Keratinocyte (primary cell): ENCODE measurements around the gene HDLBP. TPM values are rescaled to one million over a fixed set of nuclear protein-coding genes. Genes with fewer than 3 reads are reported as not detected.

Experiments
- DNase-seq: peaks from one replicate; pipeline ENCODE4 v3.0.0-alpha.2; 2011; ENCODE audit warnings: low read depth, missing footprints, low spot score
- FAIRE-seq: peaks from 2 replicates; lab custom pipeline; 2011; peaks lifted over from hg19 to GRCh38; lab: Jason Lieb, UNC
- H2AFZ ChIP-seq: 2 replicates; pipeline ENCODE4 v1.6.0; 2012; ENCODE audit warnings: low read length, control low read depth, inconsistent platforms; ENCODE audit not compliant: control insufficient read depth
- H3K27ac ChIP-seq: 2 replicates; pipeline ENCODE4 v1.5.1; 2011; ENCODE audit warnings: low read length; ENCODE audit not compliant: control insufficient read depth, insufficient read depth
- H3K27me3 ChIP-seq: 3 replicates; pipeline ENCODE4 v1.6.0; 2011; ENCODE audit warnings: low read length; ENCODE audit not compliant: control insufficient read depth, insufficient read depth; ENCODE audit errors: extremely low read depth
- H3K36me3 ChIP-seq, 2 experiments: 2 replicates in 1 of 2; 3 replicates in 1 of 2; pipeline ENCODE4 v1.5.1; 2011; ENCODE audit warnings: low read length in 2 of 2, mild to moderate bottlenecking in 1 of 2; ENCODE audit not compliant: control insufficient read depth in 2 of 2, insufficient read depth in 2 of 2; ENCODE audit errors: extremely low read depth in 1 of 2
- H3K4me1 ChIP-seq: 3 replicates; pipeline ENCODE4 v1.5.1; 2011; ENCODE audit warnings: low read length; ENCODE audit not compliant: control insufficient read depth, insufficient read depth; ENCODE audit errors: extremely low read depth
- H3K4me2 ChIP-seq: 3 replicates; pipeline ENCODE4 v1.6.0; 2011; ENCODE audit warnings: low read depth, low read length; ENCODE audit not compliant: control insufficient read depth, insufficient read depth; ENCODE audit errors: extremely low read depth
- H3K4me3 ChIP-seq, 3 experiments: fragments of 200-600 bp in 1 of 3; sonication (generic) in 1 of 3; 2 replicates in 2 of 3; 3 replicates in 1 of 3; pipeline ENCODE4 v1.5.1; 2011 to 2016; ENCODE audit warnings: low read length in 3 of 3, mild to moderate bottlenecking in 3 of 3, control low read depth in 2 of 3, inconsistent platforms in 1 of 3, low read depth in 1 of 3, mixed read lengths in 1 of 3, mixed run types in 1 of 3, moderate library complexity in 1 of 3; ENCODE audit not compliant: control insufficient read depth in 2 of 3, insufficient read depth in 2 of 3; ENCODE audit errors: extremely low read depth in 1 of 3
- H3K79me2 ChIP-seq: 2 replicates; pipeline ENCODE4 v1.6.0; 2012; ENCODE audit warnings: low read length; ENCODE audit not compliant: control insufficient read depth, insufficient read depth
- H3K9ac ChIP-seq: 3 replicates; pipeline ENCODE4 v1.6.0; 2011; ENCODE audit warnings: low read length; ENCODE audit not compliant: control insufficient read depth, insufficient read depth; ENCODE audit errors: extremely low read depth
- H3K9me1 ChIP-seq: 3 replicates; pipeline ENCODE4 v1.6.0; 2011; ENCODE audit warnings: low read length; ENCODE audit not compliant: control insufficient read depth, insufficient read depth; ENCODE audit errors: extremely low read depth
- H3K9me3 ChIP-seq: 2 replicates; pipeline ENCODE4 v1.5.1; 2012; ENCODE audit warnings: low read depth, low read length; ENCODE audit not compliant: control insufficient read depth
- H4K20me1 ChIP-seq: 3 replicates; pipeline ENCODE4 v1.6.0; 2011; ENCODE audit warnings: low read length; ENCODE audit not compliant: control insufficient read depth, insufficient read depth; ENCODE audit errors: extremely low read depth
- CTCF ChIP-seq, 3 experiments: IDR thresholded peaks in 1 of 3; conservative IDR thresholded peaks in 1 of 3; optimal IDR thresholded peaks in 1 of 3; 2 replicates in 2 of 3; 3 replicates in 1 of 3; pipeline versions ENCODE3 to v1.5.1; 2011; ENCODE audit warnings: low read length in 3 of 3, mild to moderate bottlenecking in 3 of 3, moderate library complexity in 2 of 3, control low read depth in 1 of 3, inconsistent platforms in 1 of 3; ENCODE audit not compliant: insufficient read depth in 2 of 3; ENCODE audit errors: extremely low read depth in 1 of 3
- EZH2 ChIP-seq: IDR thresholded peaks from one replicate; pipeline ENCODE4 v1.6.1; 2012; ENCODE audit warnings: inconsistent platforms, mild to moderate bottlenecking, low read length, moderate library complexity
- dilution Hi-C: fragments of 300-500 bp; cut with MboI; formaldehyde crosslinking; loops from one replicate; pipeline ENCODE4 v1.7.0; 2020; ENCODE audit warnings: low sequenced_read_pairs; ENCODE audit not compliant: extremely low pct_ligation_motif_present
- polyA plus RNA-seq, 5 experiments: library from polyadenylated mRNA; depleted of rRNA in 3 of 5; stranded (reverse) in 3 of 5; stranded (forward) in 1 of 5; unstranded in 1 of 5; fragments of >200 nt; gene quantifications; 1 replicate in 1 of 5; 2 replicates in 3 of 5; 3 replicates in 1 of 5; pipeline versions ENCODE4 v1.2.1 to v1.2.3, GENCODE V29; 2011 to 2012; ENCODE audit warnings: missing spikeins in 2 of 5, low read depth in 1 of 5, low replicate concordance in 1 of 5

HDLBP gene
- polyA plus RNA-seq, 1 donor (not counting 4 experiments of a cell fraction or from before 2014, with no cell fraction given), result 289 TPM

DNA sequence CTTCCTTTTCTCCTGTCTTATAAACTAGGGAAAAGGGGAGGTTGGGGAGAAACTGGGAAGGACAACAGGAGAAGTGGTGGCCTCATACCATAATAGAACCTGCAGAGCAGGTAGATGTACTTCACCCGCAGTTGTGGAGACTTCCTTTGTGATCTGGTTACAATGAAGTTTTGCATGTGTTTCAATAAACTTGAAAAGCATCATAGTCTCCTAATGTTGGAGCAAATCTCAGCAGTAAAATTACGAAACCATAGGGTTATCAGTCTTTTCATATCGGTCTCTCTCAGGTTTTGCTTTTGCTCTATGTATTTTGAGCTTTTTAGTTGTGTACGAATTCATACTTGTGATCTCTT is 96.5 kb downstream of the HDLBP start:
- Histone ChIP-seq H3K9ac (no peak overlapping the region), H3K27me3 (peaks cover 26% of the 10 kb centered on the region), H3K4me1 (peaks cover 4% of the 10 kb centered on the region), H2AFZ (no peak overlapping the region), H3K9me3 (no peaks in the 10 kb centered on the region), H3K36me3 (no peaks in the 10 kb centered on the region), H3K4me3 (peak overlapping the region in 1 of 3 experiments; percentile 51), H3K27ac (no peak overlapping the region), H3K9me1 (no peaks in the 10 kb centered on the region), H3K79me2 (no peaks in the 10 kb centered on the region), H4K20me1 (no peaks in the 10 kb centered on the region), H3K4me2 (peak overlapping the region; percentile 78)
- DNase-seq (no peak), FAIRE-seq (no peak)
- dilution Hi-C loops, result no loop called here
- no peak for TF ChIP-seq CTCF (optimal IDR thresholded peaks at IDR 0.05 in 1 of 3, IDR thresholded peaks at IDR 0.05 in 1 of 3, conservative IDR thresholded peaks at IDR 0.05 in 1 of 3; ENCODE audit: extremely low read depth in 1 of 3, insufficient read depth in 2 of 3, low read length in 3 of 3)
- TF ChIP-seq EZH2, result no peak

DNA sequence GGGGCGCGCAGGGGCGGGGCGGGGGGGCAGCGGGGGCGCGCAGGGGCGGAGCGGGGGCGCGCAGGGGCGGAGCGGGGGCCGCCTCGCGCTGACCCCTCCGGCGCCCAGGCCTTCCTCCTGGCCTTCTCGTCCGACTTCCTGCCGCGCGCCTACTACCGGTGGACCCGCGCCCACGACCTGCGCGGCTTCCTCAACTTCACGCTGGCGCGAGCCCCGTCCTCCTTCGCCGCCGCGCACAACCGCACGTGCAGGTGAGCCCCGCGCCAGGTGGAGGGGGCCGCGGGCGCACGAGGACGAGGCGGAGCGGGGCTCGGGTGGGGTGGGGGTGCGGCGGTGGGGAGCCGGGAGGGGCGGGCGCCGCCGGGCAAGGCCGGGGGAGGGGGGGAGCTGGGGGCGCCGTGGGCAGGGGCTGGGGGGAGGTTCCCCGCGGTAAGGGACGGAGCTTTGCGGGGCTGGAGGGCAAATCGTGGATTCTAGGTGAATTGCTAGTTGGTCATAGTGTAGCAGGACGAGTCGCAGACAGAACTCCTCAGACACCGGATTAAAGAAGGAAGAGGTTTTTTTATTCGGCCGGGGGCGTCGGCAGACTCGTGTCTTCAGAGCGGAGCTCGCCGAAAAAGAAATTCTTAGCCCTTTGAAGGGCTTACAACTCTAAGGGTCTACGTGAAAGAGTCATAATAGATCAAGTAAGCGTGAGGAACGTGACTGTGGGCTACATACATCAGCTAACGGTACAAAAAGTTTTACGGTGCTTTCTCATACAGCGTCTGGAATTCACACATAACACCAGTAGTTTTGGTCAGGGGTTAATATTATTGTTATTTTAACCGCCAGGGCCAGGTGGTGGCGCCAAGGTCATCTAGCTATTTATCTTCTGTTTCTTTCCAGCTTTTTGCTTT is 97.1 kb downstream of the HDLBP start:
- H3K79me2 ChIP-seq, result no peaks in the 10 kb centered on the region
- no peak for DNase-seq
- no peak for TF ChIP-seq EZH2
- TF ChIP-seq CTCF (optimal IDR thresholded peaks at IDR 0.05 in 1 of 3, IDR thresholded peaks at IDR 0.05 in 1 of 3, conservative IDR thresholded peaks at IDR 0.05 in 1 of 3; ENCODE audit: extremely low read depth in 1 of 3, insufficient read depth in 2 of 3, low read length in 3 of 3), result peak in 2 of 3 experiments; percentile 6 to 42
- peak overlapping the region; percentile 40 to 51 (median 50) for H3K4me3 ChIP-seq
- no peak overlapping the region for H3K9ac ChIP-seq
- no peaks in the 10 kb centered on the region for H3K4me1 ChIP-seq
- H3K36me3 ChIP-seq, result no peaks in the 10 kb centered on the region
- H3K27ac ChIP-seq, result no peak overlapping the region
- dilution Hi-C loops, result no loop called here
- H4K20me1 ChIP-seq, result no peaks in the 10 kb centered on the region
- peaks cover 32% of the 10 kb centered on the region for H3K27me3 ChIP-seq
- peak overlapping the region; percentile 78 for H3K4me2 ChIP-seq
- H2AFZ ChIP-seq, result peak overlapping the region; percentile 46
- H3K9me1 ChIP-seq, result no peaks in the 10 kb centered on the region
- no peaks in the 10 kb centered on the region for H3K9me3 ChIP-seq
- no peak for FAIRE-seq
